ENCODE results near the gene PRR33. TPM values are rescaled to one million over a fixed set of nuclear protein-coding genes. Genes with fewer than 3 reads are reported as not detected.

Gene PRR33
- total and polyA plus RNA-seq, 2 donors (not counting 3 experiments of a cell fraction or from before 2014, with no cell fraction given) = not detected

GRCh38 chr11:1878137-1879031, 13.3 kb downstream of the PRR33 start:
- dilution Hi-C loops (cut with MboI; ENCODE audit: extremely low pct_ligation_motif_present, low sequenced_read_pairs) (no loop called here), intact Hi-C loops (cut with micrococcal nuclease) (no loop called here)
- H3K27me3 ChIP-seq (ENCODE audit: control insufficient read depth in 2 of 2, insufficient read depth in 2 of 2, low read length in 2 of 2) = no peaks in the 10 kb centered on the region
- BruUV-seq (replicated peaks) = no TSS peak
- H3K36me3 ChIP-seq (ENCODE audit: control insufficient read depth in 2 of 2, extremely low read depth in 1 of 2, insufficient read depth in 2 of 2, low read length in 2 of 2) = no peaks in the 10 kb centered on the region
- POLR2A ChIA-PET = no interaction called here
- no peaks in the 10 kb centered on the region for H3K4me1 ChIP-seq (ENCODE audit: control insufficient read depth, extremely low read depth, insufficient read depth, low read length)
- no peak for DNase-seq (ENCODE audit: low read depth, low spot score)
- no peak overlapping the region for H3K9ac ChIP-seq (replicated peaks; ENCODE audit: extremely low read depth, insufficient read depth, low read length)
- no peak overlapping the region for H2AFZ ChIP-seq (ENCODE audit: low read depth, low read length)
- no peak for FAIRE-seq
- no peak overlapping the region for H3K4me3 ChIP-seq (replicated peaks in 1 of 3; ENCODE audit: insufficient read depth in 1 of 3, low read depth in 1 of 3, low read length in 3 of 3)
- H3K79me2 ChIP-seq (ENCODE audit: control insufficient read depth, insufficient read depth, low read length) = no peaks in the 10 kb centered on the region
- H3K9me3 ChIP-seq (replicated peaks; ENCODE audit: control insufficient read depth, insufficient read depth, low read length) = no peaks in the 10 kb centered on the region
- H3K9me1 ChIP-seq (replicated peaks; ENCODE audit: control insufficient read depth, extremely low read depth, insufficient read depth, low read length) = no peaks in the 10 kb centered on the region
- CTCF ChIA-PET = interaction anchor here (0.9 to 4.9 kb wide), 4 partner anchors 122 to 273 kb away, joined by 3 to 53 read pairs (median 20); no protein-coding TSS in a partner anchor
- no peak overlapping the region for H3K27ac ChIP-seq (ENCODE audit: insufficient read depth, low read depth, low read length)
- TF ChIP-seq EZH2 (IDR thresholded peaks at IDR 0.05; ENCODE audit: borderline replicate concordance, low read depth, low read length, severe bottlenecking) (no peak), GATA2 (IDR thresholded peaks at IDR 0.05; ENCODE audit: insufficient read depth, insufficient read length, low read depth, low read length) (no peak), CTCF (IDR thresholded peaks at IDR 0.05; ENCODE audit: extremely low read depth in 1 of 2, insufficient read depth in 1 of 2, low read depth in 1 of 2, low read length in 2 of 2) (no peak), POLR2A (IDR thresholded peaks at IDR 0.05; ENCODE audit: low read depth, low read length) (no peak), POLR2AphosphoS5 (IDR thresholded peaks at IDR 0.05; ENCODE audit: insufficient read depth, low read depth, low read length) (no peak), MYC (IDR thresholded peaks at IDR 0.05; ENCODE audit: low read depth, low read length) (no peak), FOS (IDR thresholded peaks at IDR 0.05; ENCODE audit: borderline replicate concordance, insufficient read depth, low read length) (no peak), JUN (IDR thresholded peaks at IDR 0.05; ENCODE audit: borderline replicate concordance, insufficient read depth, insufficient read length, low read depth) (no peak)
- TF ChIP-seq, protein P1, sequence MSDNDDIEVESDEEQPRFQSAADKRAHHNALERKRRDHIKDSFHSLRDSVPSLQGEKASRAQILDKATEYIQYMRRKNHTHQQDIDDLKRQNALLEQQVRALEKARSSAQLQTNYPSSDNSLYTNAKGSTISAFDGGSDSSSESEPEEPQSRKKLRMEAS (IDR thresholded peaks at IDR 0.05; ENCODE audit: insufficient read depth, insufficient read length) = no peak
- no peaks in the 10 kb centered on the region for H4K20me1 ChIP-seq (replicated peaks; ENCODE audit: control insufficient read depth, extremely low read depth, insufficient read depth, low read length)
- H3K4me2 ChIP-seq (ENCODE audit: insufficient read depth, low read length) = no peak overlapping the region
